Measurements from ENCODE around the gene COPG1. TPM values are rescaled to one million over a fixed set of nuclear protein-coding genes. Genes with fewer than 3 reads are reported as not detected.
"Not testable (repeated sequence)": the region's sequence is repeated elsewhere in the genome, so short reads cannot be mapped to it uniquely, and the experiment has no call there.

Gene COPG1, protein sequence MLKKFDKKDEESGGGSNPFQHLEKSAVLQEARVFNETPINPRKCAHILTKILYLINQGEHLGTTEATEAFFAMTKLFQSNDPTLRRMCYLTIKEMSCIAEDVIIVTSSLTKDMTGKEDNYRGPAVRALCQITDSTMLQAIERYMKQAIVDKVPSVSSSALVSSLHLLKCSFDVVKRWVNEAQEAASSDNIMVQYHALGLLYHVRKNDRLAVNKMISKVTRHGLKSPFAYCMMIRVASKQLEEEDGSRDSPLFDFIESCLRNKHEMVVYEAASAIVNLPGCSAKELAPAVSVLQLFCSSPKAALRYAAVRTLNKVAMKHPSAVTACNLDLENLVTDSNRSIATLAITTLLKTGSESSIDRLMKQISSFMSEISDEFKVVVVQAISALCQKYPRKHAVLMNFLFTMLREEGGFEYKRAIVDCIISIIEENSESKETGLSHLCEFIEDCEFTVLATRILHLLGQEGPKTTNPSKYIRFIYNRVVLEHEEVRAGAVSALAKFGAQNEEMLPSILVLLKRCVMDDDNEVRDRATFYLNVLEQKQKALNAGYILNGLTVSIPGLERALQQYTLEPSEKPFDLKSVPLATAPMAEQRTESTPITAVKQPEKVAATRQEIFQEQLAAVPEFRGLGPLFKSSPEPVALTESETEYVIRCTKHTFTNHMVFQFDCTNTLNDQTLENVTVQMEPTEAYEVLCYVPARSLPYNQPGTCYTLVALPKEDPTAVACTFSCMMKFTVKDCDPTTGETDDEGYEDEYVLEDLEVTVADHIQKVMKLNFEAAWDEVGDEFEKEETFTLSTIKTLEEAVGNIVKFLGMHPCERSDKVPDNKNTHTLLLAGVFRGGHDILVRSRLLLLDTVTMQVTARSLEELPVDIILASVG
- 181 and 213 TPM in 2 replicates for total RNA-seq (2014; rRNA removed; shearing (Covaris generic))

DNA sequence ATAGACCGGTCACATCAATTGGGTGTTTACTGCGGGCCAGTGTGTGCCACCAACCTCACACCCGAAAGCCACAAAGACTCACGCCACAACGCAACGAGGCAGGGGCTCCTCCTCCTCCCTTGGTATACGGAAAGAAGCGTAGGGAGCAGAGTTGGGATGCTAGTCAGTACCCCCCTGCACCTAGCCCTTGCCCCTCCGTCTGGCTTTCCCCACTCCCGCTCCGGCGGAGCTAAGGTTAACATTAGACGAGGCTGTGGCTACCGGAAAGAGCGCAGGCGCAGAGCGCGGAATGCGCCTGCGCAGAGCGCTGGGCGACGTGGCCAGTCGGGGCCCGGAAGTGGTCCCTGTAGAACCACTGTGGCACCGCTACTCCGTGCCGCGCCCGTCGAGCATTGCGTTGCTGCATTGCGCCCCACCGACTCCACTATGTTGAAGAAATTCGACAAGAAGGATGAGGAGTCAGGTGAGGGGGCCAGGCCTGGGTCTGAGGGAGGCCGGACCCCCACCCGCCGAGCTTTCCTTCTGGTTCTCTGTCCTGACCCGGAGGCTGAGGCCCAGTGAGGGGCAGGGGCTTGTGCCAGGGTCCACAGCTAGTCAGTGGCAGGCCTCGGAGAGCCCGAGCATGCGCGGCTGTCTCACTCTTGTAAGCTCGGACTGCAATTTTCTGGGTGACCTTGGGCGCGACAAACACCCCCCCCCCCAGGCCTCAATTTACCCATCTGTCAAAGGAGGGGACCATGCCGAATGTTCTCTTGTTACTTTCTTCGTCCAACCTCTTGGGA is at the start of gene COPG1:
COPG1 (plus strand) TSS at position 323 of the 782 bp plus-strand sequence; CDS start at position 427, 104 bp downstream.
- DNase-seq (ENCODE audit: low spot score) = peak; percentile 81

DNA sequence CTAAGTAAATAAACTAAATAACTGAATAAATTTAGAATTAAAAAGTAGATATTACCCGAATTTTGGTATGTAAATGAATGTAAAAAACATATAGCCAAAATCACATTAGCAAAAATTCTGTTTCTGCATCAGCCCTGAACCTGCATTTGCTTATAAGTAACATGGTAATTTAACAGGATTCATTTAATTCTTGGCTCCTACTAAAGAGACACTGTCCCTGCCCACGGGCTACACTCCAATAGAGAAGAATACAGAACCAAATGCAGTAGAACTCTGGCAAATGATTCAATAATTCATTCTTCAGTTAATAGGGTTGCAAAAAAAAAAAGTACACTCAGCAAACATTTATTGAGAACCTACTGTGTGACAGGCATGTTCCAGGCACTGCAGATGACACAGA is 44.9 kb upstream of the COPG1 start:
- DNase-seq (ENCODE audit: low spot score) = no peak

DNA sequence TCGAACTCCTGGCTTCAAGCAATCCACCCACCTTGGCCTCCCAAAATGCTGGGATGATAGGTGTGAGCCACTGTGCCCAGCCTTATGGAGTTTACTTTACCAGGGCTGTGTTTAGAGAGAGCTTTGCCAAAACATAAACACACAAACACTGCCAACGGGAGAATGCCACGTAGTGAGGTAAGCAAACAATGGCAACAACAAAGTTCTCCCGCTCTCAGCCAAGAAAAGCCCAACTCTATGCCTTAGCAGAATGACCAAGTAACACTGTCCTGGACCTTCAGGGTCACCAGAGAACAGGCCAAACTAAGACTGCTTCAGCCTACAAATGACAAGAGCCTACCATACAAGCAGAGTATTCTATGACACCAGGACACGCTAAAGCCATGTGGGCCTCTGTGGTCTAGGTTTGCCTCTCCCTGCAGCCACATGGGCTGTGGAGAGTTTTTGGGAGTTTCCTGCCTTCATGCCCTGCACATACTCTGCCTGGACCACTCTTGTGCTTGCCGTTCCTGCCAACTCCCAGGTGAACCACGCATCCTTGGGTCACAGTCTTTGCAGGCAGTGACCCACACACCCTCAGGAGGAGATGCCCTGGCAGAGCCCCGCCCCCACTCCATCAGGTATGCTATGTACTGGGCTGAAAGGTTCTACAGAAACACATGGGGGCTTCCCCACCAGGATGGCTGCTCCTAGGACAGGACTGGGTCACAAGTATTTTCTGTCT is 44.1 kb upstream of the COPG1 start:
- DNase-seq (ENCODE audit: low spot score) = peak; percentile 45

DNA sequence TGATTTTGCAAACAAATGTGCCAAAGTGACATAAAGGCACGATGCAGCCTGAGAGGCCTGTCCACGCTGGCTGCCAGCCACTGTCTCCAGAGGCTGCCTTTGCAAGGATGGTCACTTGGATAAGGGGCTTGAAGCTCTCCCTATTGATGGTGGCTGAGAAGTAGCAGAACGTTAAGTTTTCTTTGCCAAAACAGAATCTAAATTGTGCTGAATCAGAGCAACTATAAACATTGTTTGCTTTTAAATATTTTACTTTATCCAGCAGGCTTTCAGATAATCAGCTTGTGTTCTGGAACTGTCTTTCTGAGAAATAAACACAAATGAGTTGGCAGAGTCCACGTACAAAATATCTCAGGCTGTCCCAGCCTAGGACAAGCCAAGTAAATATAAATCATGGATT is 41.9 kb upstream of the COPG1 start:
- DNase-seq (ENCODE audit: low spot score) = no peak

DNA sequence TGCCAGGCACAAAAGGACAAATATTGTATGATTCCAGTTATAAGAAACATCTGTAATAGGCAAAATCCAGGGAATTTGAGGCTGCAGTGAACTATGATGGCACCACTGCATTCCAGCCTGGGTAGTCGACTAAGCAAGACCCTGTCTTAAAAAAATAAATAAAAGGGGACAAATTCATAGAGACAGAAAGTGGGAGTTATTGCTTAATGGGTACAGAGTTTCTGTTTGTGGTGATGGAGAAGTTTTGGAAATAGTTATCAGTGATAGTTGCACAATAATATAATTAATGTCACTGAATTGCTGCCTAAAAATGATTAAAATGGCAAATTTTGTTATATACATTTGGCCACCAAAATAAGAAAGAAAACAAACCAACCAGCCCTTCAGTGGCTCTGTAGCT is 38.1 kb upstream of the COPG1 start:
- DNase-seq (ENCODE audit: low spot score) = no peak

DNA sequence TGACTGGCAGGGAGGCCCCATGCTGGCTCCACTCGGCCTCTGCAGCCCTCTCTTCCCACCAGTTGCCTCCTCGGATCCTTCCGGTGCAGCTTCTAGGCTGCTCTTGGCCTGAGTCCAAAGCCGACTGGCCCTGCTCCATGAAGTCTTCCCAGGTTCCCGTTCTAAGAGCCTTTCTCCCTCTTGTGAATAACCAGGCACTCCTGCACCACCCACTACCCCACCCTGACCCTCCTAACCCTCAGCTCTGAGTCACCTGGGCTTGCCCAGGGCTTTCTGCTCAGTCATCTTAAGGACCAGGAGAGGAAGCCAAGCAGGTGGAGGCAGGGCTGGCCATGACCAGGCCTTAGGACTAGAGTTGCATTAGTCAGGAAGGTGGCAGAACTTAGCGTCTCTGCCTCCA is 37.6 kb upstream of the COPG1 start:
- peak; percentile 97 for DNase-seq (ENCODE audit: low spot score)

DNA sequence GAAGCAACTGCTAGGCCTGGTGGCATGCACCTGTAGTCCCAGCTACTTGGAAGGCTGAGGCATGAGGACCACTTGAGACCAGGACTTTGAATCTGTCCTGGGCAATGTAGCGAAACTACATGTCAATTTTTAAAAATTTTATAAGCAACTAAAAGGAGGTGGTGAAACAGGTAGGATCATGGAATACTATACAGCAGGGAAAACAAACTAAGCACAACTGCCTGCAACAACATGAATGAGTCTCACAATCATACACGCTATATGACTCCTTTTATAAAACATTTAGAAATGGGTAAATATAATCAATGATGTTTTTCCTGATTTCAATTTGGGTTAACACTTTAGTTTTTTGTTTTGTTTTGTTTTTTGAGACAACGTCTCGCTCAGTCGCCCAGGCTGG is 36.2 kb upstream of the COPG1 start:
- DNase-seq (ENCODE audit: low spot score) = no peak

DNA sequence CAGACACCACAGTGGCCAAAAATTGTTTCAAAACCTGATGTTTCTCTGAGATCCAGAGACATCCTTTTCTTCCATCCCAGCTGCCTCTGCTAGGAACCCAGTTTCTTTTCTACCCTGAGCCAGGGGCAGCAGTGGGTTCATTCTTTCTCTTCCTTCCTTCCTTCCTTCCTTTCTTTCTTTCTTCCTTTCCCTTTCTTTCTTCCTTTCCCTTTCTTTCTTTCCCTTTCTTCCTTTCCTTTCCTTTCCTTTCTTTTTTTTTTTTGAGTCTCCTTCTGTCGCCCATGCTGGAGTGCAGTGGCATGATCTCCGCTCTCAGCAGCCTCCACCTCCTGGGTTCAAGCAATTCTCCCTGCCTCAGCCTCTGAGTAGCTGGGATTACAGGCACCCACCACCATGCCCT is 30.7 kb upstream of the COPG1 start:
- DNase-seq (ENCODE audit: low spot score) = no peak

DNA sequence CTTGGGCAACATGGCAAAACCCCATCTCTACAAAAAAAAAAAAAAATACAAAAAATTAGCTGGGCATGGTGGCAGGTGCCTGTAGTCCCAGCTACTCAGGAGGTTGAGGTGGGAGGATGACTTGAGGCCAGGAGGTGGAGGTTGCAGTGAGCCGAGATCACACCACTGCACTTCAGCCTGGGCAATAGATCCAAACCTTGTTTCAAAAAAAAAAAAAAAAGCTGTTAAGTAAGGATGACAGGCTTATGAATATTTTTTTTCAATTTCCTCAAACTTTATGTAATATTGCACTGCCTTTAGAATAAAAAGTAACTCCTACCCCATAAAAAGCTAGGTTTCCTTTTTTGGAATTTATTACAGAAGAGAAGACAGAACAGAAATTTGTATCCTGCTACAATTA is 25.0 kb upstream of the COPG1 start:
- DNase-seq (ENCODE audit: low spot score) = not testable (repeated sequence)

DNA sequence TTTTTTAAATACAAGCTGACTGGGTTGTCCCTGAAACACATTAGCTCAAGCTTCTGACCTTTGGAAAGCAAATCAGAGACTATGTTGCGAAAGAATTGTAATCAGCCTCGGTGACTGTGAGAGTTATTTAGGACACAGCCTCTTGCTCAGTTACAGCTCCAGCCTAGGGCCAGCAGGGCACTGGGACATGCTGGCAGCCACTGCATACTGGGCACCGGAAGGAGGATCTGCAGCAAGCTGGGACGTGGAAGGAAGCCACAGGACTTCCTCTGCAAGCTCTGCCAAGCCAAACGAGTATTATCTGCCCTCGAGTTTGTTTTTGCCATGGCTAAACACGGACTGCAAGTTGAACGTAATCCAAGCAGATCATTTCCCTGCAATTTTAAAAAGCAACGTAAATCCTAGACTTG is 24.4 kb upstream of the COPG1 start:
- DNase-seq (ENCODE audit: low spot score) = peak; percentile 94

DNA sequence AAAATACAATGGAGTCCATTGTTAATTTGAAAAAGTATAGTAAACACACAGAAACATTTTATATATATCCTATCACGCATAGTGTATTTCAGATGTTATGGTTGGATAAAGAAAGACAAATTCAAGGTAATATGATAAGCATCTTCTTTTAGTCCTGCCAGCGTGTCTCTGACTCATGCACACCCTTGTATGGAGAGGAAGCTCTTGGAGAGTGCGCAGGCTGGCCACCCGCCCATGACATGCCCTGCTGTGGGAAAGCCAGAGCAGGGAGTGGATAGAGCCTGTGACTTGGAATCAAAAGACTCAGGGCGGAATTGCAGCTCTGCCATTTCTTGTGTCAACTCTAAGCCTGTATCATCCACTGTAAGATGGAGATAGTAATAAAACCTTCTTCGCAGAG is 23.0 kb upstream of the COPG1 start:
- peak; percentile 98 for DNase-seq (ENCODE audit: low spot score)

DNA sequence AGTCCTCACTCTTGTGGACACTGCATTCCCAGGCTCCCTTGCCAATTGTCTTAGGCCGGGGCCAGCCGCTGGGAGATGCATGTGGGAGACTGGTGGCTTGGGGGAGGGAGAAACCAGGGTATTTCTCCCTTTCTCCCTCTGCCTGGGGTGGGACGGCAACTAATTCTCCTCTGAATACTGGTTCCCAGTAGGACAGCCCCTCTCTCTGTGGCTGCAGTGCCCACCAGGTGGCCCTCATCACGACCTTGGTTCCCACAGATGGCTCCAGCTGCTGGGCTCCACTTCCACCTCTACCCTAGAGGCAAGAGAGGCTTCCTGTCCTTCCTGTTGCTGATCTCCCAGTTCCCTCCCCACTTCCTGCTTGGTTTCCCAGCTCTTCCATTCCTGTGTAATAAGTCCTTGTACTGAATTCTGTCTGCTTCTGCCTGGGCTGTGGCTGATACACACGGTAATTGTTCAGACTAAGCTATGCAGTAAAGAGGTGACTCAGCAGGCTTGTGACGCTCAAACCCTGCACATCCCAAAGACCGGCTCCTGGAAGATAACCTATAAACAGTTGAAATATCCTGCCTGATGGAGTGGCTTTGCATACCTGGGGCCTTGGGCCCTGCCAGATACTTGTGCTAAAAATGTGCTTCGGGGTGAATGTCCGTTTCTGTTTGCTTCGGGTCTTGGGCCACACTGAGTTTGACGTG is 20.4 kb upstream of the COPG1 start:
- DNase-seq (ENCODE audit: low spot score) = peak; percentile 93

DNA sequence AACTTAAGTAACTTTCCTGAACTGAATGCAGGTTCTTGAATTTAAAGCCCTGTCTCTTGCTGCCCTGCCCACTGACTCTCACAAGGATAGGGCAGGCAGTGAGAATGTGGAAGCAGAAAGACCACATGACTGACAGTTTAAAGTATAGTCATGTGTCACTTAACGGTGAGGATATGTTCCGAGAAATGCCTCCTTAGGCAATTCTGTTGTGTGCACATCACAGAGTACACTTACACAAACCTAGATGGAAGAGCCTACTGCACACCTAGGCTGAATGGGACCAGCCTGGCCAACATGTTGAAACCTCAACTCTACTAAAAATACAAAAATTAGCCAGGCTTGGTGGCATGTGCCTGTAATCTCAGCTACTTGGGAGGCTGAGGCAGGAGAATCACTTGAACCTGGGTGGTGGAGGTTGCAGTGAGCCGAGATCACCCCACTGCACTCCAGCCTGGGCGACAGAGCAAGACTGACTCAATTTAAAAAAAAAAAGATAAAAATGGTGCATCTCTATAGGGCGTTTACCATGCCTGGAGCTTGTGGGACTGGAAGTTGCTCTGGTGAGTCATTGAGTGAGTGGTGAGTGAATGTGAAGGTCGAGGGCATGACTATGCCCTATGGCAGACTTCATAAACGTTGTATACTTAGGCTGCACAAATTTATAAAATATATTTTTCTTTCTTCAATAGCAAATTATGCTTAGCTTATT is 18.9 kb upstream of the COPG1 start:
- peak; percentile 80 for DNase-seq (ENCODE audit: low spot score)

DNA sequence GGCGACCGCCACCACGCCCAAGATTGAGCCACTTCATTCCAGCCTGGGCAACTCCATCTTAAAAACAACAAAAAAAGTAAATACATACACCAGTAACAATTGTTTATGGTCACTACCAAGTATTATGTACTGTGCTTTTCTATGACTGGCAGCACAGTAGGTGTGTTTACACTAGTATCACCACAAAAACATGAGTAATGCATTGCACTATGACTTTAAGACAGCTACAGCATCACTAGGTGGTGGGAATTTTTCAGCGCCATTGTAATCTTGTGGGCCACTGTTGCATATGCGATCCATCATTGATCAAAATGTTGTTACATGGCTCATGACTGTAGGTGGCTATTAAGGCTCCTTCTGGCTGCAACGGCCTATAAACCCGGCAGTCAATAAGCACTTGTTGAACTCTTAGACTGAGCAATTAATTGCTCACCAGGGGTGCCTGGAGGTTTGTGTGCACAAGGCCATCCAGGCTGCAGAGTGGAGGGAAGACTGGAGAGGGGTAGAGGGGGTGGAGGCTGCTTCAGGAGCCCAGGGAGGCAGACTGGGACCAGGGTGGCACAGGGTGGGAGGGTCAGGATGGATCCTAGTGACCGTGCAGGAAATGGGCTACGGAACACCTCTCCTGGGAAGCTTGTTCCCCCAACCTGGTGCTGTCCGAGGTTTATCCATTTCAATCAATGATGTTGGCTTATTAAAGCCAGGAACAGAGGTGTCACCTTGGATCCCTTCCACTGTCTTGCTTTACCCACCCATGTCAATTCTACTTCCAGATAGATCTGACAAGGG is 17.9 kb upstream of the COPG1 start:
- peak; percentile 74 for DNase-seq (ENCODE audit: low spot score)

DNA sequence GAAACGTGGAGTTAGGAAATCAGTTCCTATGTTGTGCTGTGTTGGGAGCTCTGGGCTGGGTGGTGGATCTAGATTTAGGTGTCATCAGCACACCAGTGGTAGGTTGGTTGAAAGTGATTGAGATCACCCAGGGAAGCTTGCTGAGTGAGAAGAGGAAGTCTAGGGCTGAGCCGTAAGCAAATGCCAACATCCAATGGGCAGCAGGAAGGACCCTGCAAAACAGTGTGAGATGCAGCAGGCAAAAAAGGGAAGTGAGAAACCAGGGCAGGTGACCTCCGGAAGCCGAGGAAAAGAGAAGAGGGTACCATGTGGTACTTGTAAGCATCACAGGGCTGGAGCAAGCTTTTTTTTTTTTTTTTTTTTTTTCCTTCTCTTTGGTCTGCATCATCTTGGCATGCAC is 15.9 kb upstream of the COPG1 start:
- DNase-seq (ENCODE audit: low spot score) = no peak

DNA sequence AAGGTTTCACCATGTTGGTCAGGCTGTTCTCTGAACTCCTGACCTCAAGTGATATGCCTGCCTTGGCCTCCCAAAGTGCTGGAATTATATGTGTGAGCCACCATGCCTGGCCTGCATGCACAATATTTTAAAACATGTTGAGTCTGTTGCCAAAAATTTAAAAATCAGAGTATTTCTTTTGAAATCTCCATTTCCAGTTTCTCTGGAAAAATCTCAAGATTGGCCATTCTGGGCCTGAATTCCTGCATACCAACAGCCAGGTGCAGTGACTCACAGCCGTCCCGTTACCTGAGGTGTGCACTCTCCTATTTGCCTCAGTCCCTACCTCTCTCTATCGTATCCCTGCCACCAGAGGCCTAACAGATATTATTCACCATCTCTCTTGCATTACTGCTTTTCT is 15.0 kb upstream of the COPG1 start:
- DNase-seq (ENCODE audit: low spot score) = no peak

DNA sequence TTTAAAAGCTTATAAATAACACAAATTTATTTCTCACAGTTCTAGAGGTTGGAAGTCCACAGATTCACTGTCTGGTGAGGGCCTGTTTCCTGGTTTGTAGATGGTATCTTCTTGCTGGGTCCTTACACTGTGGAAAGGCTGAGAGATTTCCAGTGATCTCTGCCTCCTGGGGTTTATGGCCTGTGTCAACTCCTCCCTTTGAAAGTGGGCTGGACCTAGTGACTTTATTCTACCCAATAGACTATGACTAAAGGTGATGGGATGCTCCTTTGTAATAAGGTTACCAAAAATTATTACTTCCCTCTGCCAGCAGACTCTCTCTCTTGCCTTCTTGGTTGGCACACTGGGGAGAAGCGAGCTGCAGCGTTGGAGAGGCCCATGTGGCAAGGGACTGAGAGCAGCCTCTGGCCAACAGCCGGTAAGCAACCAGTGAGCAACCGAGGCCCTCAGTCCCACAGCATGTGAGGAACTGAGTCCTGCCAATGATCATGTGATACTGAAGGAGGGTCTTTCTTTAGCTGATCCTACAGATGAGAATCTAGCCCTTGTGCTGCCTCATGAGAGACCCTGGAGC is 14.0 kb upstream of the COPG1 start:
- no peak for DNase-seq (ENCODE audit: low spot score)

DNA sequence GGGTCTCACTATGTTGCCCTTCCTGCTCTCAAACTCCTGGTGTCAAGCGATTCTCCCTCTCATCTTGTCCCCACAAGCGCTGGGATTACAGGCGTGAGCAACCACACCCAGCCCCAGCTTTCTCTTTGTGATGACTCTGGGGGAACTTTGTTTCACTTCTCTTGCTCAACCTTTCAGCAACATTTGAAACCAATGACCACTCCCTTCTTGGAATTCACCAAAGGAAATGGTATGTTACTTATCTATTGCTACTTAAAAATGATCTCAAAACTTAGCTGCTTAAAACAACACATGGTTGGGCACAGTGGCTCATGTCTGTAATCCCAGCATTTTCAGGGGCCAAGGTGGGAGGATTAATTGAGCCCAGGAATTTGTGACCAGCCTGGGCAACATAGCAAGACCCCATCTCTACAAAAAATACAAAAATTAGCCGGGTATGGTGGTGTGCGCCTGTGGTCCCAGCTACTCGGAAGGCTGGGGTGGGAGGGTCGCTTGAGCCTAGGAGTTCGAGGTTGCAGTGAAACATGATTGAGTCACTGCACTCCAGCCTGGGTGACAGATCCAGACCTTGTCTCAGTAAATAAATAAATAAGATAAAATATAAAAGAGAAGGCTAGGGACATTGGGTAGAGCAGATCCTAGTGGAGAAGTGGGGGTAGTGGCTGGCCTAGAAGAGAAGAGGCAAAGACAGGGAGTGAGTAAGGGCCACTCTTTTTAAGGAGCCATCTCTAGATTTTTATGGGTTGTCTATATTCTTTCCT is 10.3 kb upstream of the COPG1 start:
- DNase-seq (ENCODE audit: low spot score) = no peak
